ENCODE data around the gene CSNK1G1.

DNA sequence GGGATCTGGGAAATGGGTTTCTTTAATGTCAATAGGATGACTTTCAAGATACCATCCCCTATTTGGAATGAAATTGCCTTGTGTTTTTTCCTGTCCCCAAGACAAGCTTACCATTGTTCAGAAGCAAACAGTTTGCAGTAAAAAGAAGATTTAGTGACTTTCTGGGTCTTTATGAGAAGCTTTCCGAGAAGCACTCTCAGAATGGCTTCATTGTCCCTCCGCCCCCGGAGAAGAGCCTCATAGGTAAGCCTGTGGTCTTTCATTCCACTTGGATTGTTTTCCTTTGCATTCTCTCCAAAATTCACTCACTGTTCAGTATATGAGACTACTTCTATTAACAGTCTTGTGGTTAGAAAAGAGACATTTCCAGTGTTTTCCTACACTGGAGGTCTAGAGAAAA, 230.0 kb downstream of the CSNK1G1 start:
- TF ChIP-seq, protein P1, sequence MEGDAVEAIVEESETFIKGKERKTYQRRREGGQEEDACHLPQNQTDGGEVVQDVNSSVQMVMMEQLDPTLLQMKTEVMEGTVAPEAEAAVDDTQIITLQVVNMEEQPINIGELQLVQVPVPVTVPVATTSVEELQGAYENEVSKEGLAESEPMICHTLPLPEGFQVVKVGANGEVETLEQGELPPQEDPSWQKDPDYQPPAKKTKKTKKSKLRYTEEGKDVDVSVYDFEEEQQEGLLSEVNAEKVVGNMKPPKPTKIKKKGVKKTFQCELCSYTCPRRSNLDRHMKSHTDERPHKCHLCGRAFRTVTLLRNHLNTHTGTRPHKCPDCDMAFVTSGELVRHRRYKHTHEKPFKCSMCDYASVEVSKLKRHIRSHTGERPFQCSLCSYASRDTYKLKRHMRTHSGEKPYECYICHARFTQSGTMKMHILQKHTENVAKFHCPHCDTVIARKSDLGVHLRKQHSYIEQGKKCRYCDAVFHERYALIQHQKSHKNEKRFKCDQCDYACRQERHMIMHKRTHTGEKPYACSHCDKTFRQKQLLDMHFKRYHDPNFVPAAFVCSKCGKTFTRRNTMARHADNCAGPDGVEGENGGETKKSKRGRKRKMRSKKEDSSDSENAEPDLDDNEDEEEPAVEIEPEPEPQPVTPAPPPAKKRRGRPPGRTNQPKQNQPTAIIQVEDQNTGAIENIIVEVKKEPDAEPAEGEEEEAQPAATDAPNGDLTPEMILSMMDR (IDR thresholded peaks at IDR 0.05) = no peak
- no peak for TF ChIP-seq POLR2A (IDR thresholded peaks at IDR 0.05)
